Measurements from ENCODE around the gene RPS6KA5.
"Not testable (repeated sequence)": the region's sequence is repeated elsewhere in the genome, so short reads cannot be mapped to it uniquely, and the experiment has no call there.

RPS6KA5 gene

DNA sequence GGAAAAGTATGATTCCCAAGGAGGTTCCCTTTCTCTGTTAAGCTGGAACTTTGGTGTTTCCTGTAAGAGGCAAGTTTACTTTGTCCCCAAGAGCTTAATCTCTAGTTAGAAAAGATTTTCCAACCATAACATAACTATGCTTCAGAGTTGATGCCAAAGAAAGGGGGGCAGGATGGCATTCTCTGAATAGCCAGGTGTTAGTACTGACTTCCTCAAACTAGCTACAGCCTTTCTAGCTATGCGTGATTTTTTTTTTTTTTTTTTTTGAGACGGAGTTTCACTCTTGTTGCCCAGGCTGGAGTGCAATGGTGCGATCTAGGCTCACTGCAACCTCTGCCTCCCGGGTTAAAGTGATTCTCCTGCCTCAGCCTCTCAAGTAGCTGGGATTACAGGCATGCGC lies 204.3 kb downstream of the RPS6KA5 start:
- not testable (repeated sequence) for DNase-seq

DNA sequence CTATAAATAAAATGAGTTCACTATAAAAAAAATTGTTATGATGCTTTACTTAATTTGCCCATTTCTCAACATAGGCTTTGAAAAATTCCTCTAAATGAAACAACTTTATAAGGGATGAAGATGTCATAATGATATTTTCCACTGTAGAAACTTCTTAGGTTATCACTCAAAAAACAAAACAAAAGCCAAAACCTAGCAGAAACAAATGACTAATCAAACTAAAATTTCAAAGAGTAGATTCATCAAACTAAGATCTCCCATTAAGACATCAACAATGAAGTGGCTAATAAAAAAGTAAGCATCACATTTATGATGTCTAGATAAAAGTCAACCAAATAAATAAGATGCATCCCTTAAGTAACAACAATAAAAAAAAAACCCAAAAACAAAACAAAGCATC lies 207.3 kb downstream of the RPS6KA5 start:
- no peak for DNase-seq

GRCh38 chr14:90851327-90852036 lies 209.0 kb downstream of the RPS6KA5 start:
- no peak for DNase-seq

DNA sequence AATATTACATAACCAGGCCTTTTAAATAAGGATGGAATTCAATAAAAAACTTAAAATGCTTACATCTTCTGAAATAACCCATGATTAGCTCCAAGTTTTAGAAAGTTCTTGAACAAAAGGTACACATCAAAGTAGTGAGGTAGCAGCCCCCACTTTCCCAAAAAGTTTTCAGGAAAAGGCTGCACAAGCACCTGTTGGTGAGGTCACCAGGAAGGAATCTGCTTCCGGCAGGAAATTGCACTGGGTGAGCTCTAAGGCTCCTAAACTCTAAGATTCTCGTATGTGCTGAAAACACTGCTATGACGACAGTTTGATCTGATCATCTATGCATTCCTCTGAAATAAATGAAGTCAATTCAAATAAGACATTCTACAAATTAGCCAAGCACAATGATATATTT lies 210.0 kb downstream of the RPS6KA5 start:
- peak; percentile 76 for DNase-seq

GRCh38 chr14:90849787-90850444 lies 210.5 kb downstream of the RPS6KA5 start:
- DNase-seq: no peak

GRCh38 chr14:90848944-90849731 lies 211.3 kb downstream of the RPS6KA5 start:
- peak; percentile 84 for DNase-seq

GRCh38 chr14:90846511-90846910 lies 213.9 kb downstream of the RPS6KA5 start:
- DNase-seq: no peak

DNA sequence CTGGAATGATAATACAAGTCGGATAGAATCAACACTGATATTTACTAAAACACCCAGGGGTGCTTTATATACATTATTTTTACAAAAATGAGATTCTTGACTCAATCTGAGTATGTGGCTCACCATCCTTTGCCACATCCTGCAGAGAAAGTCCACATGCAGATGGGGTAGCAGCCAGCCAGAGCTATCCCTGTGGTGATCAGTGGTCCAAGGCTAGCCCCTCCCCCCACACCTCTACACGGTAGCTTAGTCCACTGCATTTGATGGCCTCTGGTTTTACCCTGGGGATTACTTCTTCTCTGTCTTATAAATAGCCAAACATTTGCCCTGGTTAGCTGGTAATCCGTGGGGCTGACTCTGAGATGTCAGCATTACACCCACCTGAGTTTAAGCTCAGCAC lies 216.1 kb downstream of the RPS6KA5 start:
- DNase-seq: no peak

GRCh38 chr14:90842726-90843125 lies 217.7 kb downstream of the RPS6KA5 start:
- DNase-seq: no peak

GRCh38 chr14:90840667-90841066 lies 219.8 kb downstream of the RPS6KA5 start:
- not testable (repeated sequence) for DNase-seq

DNA sequence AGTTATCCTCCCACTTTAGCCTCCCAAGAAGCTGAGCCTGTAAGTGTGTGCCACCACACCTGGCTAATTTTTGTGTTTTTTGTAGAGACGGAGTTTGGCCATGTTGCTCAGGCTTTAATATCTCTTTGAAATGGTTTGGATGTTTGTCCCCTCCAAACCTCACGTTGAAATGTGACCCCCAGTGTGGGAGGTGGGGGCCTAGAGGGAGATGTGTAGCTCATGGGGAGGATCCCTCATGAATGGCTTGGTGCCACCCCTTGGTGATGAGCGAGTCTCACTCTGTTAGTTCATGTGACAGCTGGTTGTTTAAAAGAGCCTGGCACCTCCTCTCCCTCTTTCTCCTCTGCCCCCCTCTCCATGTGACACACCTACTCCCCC lies 220.6 kb downstream of the RPS6KA5 start:
- DNase-seq: no peak

- no peak for DNase-seq
Measured at GRCh38 chr14:90839024-90839888, 221.2 kb downstream of the RPS6KA5 start.

DNA sequence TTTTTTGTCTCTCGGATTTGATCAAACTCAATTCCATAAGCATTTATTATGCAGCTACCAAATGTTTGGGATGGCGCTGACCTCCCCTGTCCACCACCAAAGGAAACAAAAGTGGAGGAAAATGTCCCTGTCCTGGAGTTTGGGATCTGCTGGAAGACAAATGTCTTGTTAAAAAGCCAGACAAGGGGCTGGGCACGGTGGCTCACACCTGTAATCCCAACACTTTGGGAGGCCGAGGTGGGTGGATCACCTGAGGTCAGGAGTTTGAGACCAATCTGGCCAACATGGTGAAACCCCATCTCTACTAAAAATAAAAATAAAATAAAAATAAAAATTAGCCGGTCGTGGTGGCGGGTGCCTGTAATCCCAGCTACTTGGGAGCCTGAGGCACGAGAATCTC lies 221.9 kb downstream of the RPS6KA5 start:
- not testable (repeated sequence) for DNase-seq

DNA sequence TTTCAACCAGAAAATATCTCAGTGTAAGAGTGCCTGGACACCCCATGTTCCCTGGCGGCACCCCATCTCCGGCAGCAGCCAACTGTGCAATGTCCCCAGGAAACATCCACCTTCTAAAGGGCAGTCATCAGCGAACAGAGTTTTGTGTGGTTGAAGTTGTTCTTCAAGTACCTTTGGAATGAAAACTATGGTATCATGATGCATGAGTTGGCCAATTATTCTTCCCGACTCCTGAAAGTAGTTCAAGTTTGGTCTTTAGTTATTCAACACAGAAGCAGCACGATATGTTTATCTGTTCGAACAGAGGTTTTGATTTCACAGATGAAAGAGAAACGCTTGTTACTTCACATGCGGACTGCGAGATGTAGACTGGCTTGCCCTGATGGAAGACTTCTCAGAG lies 223.1 kb downstream of the RPS6KA5 start:
- DNase-seq: no peak

DNA sequence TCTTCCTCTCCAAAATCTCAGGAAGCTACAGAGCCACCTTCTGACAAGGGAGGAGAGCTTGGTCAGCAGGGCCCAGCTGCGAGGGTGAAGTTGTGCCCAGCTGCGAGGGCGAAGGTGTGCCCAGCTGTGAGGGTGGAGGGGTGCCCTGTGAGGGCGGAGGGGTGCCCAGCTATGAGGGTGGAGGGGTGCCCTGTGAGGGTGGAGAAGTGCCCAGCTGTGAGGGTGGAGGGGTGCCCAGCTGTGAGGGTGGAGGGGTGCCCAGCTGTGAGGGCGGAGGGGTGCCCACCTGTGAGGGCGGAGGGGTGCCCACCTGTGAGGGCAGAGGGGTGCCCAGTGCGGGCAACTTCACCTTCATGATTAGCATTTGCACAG lies 223.8 kb downstream of the RPS6KA5 start:
- DNase-seq: peak; percentile 26

DNA sequence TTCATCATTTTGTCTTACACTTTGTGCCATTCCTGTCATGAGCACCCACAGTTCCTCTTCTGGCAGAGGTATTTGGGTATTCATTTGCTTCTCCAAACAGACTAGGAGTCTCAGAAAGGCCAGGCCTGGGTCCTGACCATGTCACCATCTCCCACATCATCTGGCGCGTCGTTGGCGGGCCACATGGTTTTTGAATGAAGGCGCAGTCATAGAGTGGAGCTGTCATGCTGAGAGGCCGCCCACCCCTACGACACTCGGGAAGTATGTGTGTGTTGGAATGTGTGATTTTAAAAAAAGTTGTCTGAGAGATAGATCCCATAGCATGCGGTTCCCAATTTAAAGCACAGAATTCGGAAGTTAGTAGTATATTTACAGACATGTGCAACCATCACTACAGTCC lies 228.6 kb downstream of the RPS6KA5 start:
- no peak for DNase-seq

- peak; percentile 51 for DNase-seq
Measured at GRCh38 chr14:90830931-90831701, 229.3 kb downstream of the RPS6KA5 start.

DNA sequence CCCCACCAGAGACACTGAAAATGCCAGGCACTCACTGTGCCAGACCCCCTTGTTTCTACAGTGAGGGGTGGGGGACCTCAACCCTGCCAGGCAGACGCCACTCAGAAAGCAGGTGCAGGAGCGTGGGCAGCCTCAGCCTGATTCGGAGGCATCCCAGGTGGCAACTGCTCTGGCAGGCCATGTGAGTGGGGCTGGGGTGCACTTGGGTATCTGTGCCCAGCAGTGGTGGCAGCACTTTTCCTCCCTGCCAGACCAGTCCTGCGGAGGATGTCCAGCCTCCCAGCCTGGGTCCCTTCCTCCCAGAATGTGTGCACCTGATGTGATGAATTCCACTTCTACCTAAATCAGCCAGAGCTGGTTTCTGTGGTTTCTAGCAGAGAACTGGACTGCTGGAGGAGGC lies 230.8 kb downstream of the RPS6KA5 start:
- DNase-seq: peak; percentile 0

DNA sequence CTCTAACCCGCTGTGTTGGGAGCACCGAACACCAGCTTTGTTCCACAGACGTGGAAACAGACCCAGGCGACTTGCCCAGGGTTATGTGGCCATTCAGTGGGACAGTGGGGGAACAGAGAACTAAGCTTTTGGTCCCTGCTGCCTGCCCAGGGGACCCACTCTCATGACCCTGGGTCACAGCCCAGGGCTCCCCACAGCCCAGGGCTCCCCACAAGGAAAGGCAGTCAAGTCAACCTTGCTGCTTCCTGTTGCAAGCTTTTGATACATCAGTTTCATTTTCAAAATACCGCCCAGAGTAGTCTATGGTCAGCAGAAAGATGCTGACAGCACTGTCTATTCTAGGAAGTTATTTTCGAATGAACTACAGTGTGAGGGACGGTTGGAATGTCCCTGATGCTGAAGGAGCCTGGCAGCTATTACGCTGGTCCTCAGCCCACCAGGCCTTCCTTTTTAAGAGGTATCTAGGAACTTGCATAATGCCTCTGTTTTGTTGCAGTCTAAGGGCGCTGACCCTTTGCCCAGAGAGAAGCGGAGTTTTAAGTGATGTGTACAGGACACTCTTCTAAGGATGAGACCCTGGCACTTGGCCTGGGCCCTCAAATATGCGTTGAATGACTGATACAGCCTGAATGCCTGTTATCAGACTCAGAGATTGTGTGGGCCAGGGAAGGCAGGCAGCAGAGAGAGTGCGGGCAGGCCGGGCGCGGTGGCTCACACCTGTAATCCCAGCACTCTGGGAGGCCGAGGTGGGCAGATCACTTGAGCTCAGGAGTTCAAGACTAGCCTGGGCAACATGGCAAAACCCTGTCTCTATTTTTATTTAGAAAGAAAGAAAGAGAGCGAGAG lies 231.6 kb downstream of the RPS6KA5 start:
- peak; percentile 11 for DNase-seq

GRCh38 chr14:90827919-90828610 lies 232.4 kb downstream of the RPS6KA5 start:
- peak; percentile 95 for DNase-seq

- DNase-seq: not testable (repeated sequence)
Measured at GRCh38 chr14:90823542-90823941, 236.9 kb downstream of the RPS6KA5 start.
